WERI-Rb-1 (cell line): ENCODE data around the gene CELF2.

Experiments
- DNase-seq: peaks from one replicate; pipeline ENCODE4 v3.0.0-alpha.2; 2020
- H3K27ac ChIP-seq: fragments of 250-450 bp; sonication (Bioruptor Pico); 2 replicates; pipeline ENCODE4 v1.5.1; 2020; ENCODE audit warnings: mild to moderate bottlenecking, moderate library complexity
- H3K27me3 ChIP-seq: fragments of 250-450 bp; sonication (Bioruptor Pico); 2 replicates; pipeline ENCODE4 v1.5.1; 2021; ENCODE audit warnings: mild to moderate bottlenecking, low read depth, moderate library complexity; ENCODE audit not compliant: insufficient read depth, severe bottlenecking
- H3K36me3 ChIP-seq: fragments of 250-450 bp; sonication (Bioruptor Pico); 2 replicates; pipeline ENCODE4 v1.5.1; 2020; ENCODE audit warnings: mild to moderate bottlenecking, moderate library complexity
- H3K4me3 ChIP-seq: 2 replicates; pipeline ENCODE4 v1.5.1; 2011; ENCODE audit warnings: low read depth, mild to moderate bottlenecking, control low read depth, low read length
- H3K9me3 ChIP-seq: fragments of 250-450 bp; sonication (Bioruptor Pico); 2 replicates; pipeline ENCODE4 v1.5.1; 2021; ENCODE audit warnings: mild to moderate bottlenecking, moderate library complexity; ENCODE audit not compliant: severe bottlenecking
- TF ChIP-seq, protein P1 (sequence below): IDR thresholded peaks from 2 replicates; pipeline ENCODE4 v1.5.1; 2011; ENCODE audit warnings: low read depth, mild to moderate bottlenecking, control low read depth, inconsistent platforms, low read length

The CELF2 gene

DNA sequence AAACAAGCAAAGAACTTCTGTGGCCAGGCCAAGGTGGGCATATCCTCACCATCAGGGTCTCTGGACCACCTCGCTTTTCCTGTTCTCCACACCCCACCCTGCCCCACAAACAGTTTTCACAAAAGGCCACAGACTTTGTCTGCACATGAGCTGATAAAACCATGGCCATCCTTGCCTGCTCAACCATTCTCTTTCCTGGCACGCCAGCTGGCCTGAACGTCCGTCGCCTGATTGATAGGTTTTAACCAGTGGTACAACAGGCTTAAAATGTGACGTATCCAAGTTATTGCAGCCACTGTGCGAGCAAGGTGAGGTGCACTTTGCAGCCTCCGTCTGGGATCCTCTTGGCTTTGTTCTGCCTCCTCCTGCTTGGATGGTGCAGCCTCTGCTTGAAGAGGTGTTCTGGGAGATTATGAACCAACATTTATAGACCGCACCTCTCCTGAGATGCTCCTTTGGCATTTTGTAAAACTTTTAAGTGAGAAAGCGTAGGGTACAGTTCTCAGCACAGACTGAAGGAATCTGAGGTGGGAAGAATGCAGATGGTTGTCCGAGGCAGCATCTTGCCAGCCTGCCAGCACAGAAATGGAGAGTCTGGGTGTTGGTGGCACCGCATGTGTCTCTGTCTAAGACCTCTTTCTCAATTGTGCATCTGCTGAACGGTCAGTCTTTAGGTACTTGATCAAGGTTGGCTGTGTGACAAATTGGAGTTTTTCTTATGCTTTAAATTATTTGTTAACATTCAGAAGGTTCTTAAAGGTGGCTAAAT lies 288.3 kb downstream of the CELF2 start:
- Histone ChIP-seq H3K27me3 (no peaks in the 10 kb centered on the region), H3K27ac (no peak overlapping the region), H3K36me3 (no peaks in the 10 kb centered on the region), H3K9me3 (no peaks in the 10 kb centered on the region), H3K4me3 (no peak overlapping the region)
- DNase-seq, result no peak
- TF ChIP-seq, protein P1, sequence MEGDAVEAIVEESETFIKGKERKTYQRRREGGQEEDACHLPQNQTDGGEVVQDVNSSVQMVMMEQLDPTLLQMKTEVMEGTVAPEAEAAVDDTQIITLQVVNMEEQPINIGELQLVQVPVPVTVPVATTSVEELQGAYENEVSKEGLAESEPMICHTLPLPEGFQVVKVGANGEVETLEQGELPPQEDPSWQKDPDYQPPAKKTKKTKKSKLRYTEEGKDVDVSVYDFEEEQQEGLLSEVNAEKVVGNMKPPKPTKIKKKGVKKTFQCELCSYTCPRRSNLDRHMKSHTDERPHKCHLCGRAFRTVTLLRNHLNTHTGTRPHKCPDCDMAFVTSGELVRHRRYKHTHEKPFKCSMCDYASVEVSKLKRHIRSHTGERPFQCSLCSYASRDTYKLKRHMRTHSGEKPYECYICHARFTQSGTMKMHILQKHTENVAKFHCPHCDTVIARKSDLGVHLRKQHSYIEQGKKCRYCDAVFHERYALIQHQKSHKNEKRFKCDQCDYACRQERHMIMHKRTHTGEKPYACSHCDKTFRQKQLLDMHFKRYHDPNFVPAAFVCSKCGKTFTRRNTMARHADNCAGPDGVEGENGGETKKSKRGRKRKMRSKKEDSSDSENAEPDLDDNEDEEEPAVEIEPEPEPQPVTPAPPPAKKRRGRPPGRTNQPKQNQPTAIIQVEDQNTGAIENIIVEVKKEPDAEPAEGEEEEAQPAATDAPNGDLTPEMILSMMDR, result no peak

DNA sequence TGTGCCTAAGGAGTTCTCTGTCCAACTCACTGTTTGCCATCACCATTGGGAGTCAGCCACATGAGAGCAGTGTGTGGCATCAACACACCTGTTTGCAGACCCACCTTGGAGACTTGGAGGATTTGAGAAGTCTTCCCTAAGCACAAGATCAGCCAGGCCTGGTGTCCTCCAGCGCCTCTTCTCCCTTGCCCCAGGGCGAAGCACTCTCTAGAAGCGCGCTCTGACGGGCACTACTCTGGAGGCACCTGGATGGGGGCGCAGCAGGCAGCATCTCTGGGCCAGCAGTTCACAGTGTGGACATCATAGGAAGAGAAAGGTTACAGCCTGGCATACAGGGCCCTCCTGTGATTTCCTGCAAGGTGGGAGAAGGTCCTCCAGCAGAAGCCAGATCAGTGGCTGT lies 289.3 kb downstream of the CELF2 start:
- H3K27ac ChIP-seq, result no peak overlapping the region
- no peaks in the 10 kb centered on the region for H3K27me3 ChIP-seq
- H3K36me3 ChIP-seq, result no peaks in the 10 kb centered on the region
- DNase-seq, result no peak
- H3K4me3 ChIP-seq, result no peak overlapping the region
- TF ChIP-seq, protein P1, result no peak
- H3K9me3 ChIP-seq, result no peaks in the 10 kb centered on the region

DNA sequence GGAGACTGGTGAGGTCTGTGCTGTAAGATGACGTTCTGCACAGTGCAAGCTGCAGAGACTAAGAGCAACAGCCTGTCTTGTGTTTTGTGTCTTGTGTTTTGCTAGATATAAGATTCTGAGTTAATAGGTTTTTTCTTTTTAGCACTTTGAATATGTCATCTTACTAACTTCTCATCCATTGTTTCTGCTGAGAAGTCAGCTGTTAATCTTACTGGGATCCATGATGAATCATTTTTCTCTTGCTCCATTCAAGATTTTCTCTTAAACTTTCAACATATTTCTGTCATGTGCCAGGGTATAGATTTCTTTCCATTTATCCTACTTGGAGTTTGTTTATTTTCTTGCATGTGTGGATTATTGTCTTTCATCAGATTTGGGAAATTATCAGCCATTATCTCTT lies 290.3 kb downstream of the CELF2 start:
- H3K27me3 ChIP-seq, result no peaks in the 10 kb centered on the region
- no peak overlapping the region for H3K4me3 ChIP-seq
- no peaks in the 10 kb centered on the region for H3K9me3 ChIP-seq
- TF ChIP-seq, protein P1, result no peak
- no peaks in the 10 kb centered on the region for H3K36me3 ChIP-seq
- no peak overlapping the region for H3K27ac ChIP-seq
- no peak for DNase-seq

DNA sequence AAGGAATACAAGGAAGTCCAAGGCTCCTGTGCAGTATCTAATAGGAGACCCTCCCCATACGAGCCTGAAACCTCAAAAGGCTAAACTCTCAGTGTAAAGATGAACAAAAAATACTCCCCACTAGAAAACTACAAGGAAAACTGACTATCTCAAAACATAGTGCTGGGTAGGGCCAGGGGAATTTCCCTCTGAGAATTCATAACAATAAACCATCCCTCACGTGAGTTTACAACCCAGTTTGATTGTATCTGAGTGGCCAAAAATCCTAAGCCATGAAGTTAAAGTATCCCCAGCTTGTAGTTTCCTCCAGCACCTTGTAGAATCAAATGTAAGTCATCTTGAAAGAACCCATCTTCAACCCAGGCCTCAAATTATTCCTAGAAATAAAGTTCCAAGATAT lies 293.4 kb downstream of the CELF2 start:
- no peaks in the 10 kb centered on the region for H3K27me3 ChIP-seq
- no peak for DNase-seq
- H3K27ac ChIP-seq, result no peak overlapping the region
- no peak overlapping the region for H3K4me3 ChIP-seq
- H3K9me3 ChIP-seq, result no peaks in the 10 kb centered on the region
- TF ChIP-seq, protein P1, result no peak
- H3K36me3 ChIP-seq, result no peaks in the 10 kb centered on the region

DNA sequence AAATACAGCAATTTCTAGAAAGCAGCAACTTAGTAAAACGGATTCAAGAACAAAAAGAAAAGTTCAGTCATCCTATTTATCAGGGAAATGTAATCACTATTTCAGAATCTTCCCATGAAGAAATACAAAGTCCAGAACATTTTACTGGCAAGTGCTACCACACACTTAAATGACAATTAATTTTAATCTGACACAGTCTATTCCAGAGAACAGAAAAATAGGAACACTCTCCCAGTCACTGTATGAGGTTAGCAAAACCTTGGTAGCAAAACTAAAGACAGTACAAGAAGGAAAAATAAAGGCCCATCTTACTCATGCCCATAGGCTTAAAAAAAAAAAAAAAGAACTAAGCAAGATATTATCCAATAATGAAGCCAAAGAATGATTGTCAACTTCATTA lies 295.8 kb downstream of the CELF2 start:
- no peaks in the 10 kb centered on the region for H3K27me3 ChIP-seq
- H3K9me3 ChIP-seq, result no peaks in the 10 kb centered on the region
- H3K4me3 ChIP-seq, result no peak overlapping the region
- DNase-seq, result no peak
- TF ChIP-seq, protein P1, result no peak
- no peaks in the 10 kb centered on the region for H3K36me3 ChIP-seq
- H3K27ac ChIP-seq, result no peak overlapping the region
